ENCODE results near the gene HEXIM2. TPM values are rescaled to one million over a fixed set of nuclear protein-coding genes. Genes with fewer than 3 reads are reported as not detected.

Gene HEXIM2
- total and polyA plus RNA-seq, 2 of the 13 experiments (the other 11 are each of a cell fraction or from before 2014, with no cell fraction given), result 27.1 to 32.4 TPM

- no peak for TF ChIP-seq MLXIP (CRISPR knock-in tag; IDR thresholded peaks at IDR 0.05; ENCODE audit: borderline replicate concordance)
- TF ChIP-seq, protein P1, sequence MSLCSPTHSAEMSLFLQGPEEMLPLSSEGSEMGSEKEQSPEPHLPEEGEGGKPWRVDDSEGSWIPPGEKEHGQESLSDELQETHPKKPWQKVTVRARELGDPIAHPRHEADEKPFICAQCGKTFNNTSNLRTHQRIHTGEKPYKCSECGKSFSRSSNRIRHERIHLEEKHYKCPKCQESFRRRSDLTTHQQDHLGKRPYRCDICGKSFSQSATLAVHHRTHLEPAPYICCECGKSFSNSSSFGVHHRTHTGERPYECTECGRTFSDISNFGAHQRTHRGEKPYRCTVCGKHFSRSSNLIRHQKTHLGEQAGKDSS (CRISPR knock-in tag; IDR thresholded peaks at IDR 0.05; ENCODE audit: borderline replicate concordance, low read depth), result peak; percentile 79; the same call in 1 of the 2 replicates
- peak; percentile 89 for TF ChIP-seq GATAD2A (CRISPR knock-in tag; IDR thresholded peaks at IDR 0.05)
- TF ChIP-seq, protein P2, sequence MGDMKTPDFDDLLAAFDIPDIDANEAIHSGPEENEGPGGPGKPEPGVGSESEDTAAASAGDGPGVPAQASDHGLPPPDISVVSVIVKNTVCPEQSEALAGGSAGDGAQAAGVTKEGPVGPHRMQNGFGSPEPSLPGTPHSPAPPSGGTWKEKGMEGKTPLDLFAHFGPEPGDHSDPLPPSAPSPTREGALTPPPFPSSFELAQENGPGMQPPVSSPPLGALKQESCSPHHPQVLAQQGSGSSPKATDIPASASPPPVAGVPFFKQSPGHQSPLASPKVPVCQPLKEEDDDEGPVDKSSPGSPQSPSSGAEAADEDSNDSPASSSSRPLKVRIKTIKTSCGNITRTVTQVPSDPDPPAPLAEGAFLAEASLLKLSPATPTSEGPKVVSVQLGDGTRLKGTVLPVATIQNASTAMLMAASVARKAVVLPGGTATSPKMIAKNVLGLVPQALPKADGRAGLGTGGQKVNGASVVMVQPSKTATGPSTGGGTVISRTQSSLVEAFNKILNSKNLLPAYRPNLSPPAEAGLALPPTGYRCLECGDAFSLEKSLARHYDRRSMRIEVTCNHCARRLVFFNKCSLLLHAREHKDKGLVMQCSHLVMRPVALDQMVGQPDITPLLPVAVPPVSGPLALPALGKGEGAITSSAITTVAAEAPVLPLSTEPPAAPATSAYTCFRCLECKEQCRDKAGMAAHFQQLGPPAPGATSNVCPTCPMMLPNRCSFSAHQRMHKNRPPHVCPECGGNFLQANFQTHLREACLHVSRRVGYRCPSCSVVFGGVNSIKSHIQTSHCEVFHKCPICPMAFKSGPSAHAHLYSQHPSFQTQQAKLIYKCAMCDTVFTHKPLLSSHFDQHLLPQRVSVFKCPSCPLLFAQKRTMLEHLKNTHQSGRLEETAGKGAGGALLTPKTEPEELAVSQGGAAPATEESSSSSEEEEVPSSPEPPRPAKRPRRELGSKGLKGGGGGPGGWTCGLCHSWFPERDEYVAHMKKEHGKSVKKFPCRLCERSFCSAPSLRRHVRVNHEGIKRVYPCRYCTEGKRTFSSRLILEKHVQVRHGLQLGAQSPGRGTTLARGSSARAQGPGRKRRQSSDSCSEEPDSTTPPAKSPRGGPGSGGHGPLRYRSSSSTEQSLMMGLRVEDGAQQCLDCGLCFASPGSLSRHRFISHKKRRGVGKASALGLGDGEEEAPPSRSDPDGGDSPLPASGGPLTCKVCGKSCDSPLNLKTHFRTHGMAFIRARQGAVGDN (CRISPR knock-in tag; IDR thresholded peaks at IDR 0.05), result peak; percentile 98
- no peak for TF ChIP-seq POLR2AphosphoS2 (IDR thresholded peaks at IDR 0.05; ENCODE audit: low read depth, low read length)
- no peak for TF ChIP-seq NFIB (CRISPR knock-in tag; IDR thresholded peaks at IDR 0.05; ENCODE audit: borderline replicate concordance)
- no peak for TF ChIP-seq PCBP1 (IDR thresholded peaks at IDR 0.05; ENCODE audit: borderline replicate concordance, low read depth, low read length)
- TF ChIP-seq MTF2 (CRISPR knock-in tag; IDR thresholded peaks at IDR 0.05; ENCODE audit: borderline replicate concordance), result 0 out of 2 replicates have a peak, but pooled peaks have one; percentile 78
- peak; percentile 69; the same call in 1 of the 2 replicates for TF ChIP-seq NR2F2 (IDR thresholded peaks at IDR 0.05; ENCODE audit: borderline replicate concordance, low read depth)
- TF ChIP-seq ZNF264 (CRISPR knock-in tag; IDR thresholded peaks at IDR 0.05), result 0 out of 2 replicates have a peak, but pooled peaks have one; percentile 57
- TF ChIP-seq FOSL1 (CRISPR knock-in tag; IDR thresholded peaks at IDR 0.05; ENCODE audit: borderline replicate concordance), result no peak
- TF ChIP-seq CC2D1A (CRISPR knock-in tag; IDR thresholded peaks at IDR 0.05), result no peak
- TF ChIP-seq HMG20A (CRISPR knock-in tag; IDR thresholded peaks at IDR 0.05; ENCODE audit: borderline replicate concordance), result peak; percentile 58; the same call in 1 of the 2 replicates
- TF ChIP-seq SNAPC2 (CRISPR knock-in tag; IDR thresholded peaks at IDR 0.05), result peak; percentile 86
- TF ChIP-seq RARG (CRISPR knock-in tag; IDR thresholded peaks at IDR 0.05; ENCODE audit: low read depth), result no peak
- no peak for TF ChIP-seq CHCHD3 (CRISPR knock-in tag; IDR thresholded peaks at IDR 0.05)
- TF ChIP-seq ZBTB20 (CRISPR knock-in tag; IDR thresholded peaks at IDR 0.05; ENCODE audit: borderline replicate concordance, low read depth), result peak; percentile 77
- TF ChIP-seq SPEN (CRISPR knock-in tag; IDR thresholded peaks at IDR 0.05; ENCODE audit: low read depth), result peak; percentile 92
- TF ChIP-seq ZBTB42 (CRISPR knock-in tag; IDR thresholded peaks at IDR 0.05), result peak; percentile 93
- TF ChIP-seq MAFK (conservative IDR thresholded peaks at IDR 0.05 in 1 of 2, IDR thresholded peaks at IDR 0.05 in 1 of 2; ENCODE audit: low read length in 2 of 2), result no peak
- peak; percentile 89 for TF ChIP-seq TAF15 (IDR thresholded peaks at IDR 0.05; ENCODE audit: low read depth, low read length, poor library complexity, severe bottlenecking)
- TF ChIP-seq AHR (CRISPR knock-in tag; IDR thresholded peaks at IDR 0.05), result peak; percentile 94
These were observed 26.3 kb upstream of the HEXIM2 start, which contains the start of gene ACBD4 (continued) for GRCh38 chr17:45135192-45135977.
